Gastrocnemius medialis (tissue), 4 donors: ENCODE measurements around the gene C1orf35. TPM values are rescaled to one million over a fixed set of nuclear protein-coding genes. Genes with fewer than 3 reads are reported as not detected.
"Not testable (repeated sequence)": the region's sequence is repeated elsewhere in the genome, so short reads cannot be mapped to it uniquely, and the experiment has no call there.

Source experiments
- ATAC-seq, 2 donors: fragments of 150-250 bp; one replicate each; pipeline ENCODE4 v1.9.1; 2016
- DNase-seq, 2 donors: peaks; one replicate each; pipeline ENCODE4 v3.0.0-alpha.2; 2019
- H3K27ac ChIP-seq, 4 donors: fragments of 200-600 bp; sonication (generic); 1 replicate in 1 of 4; 2 replicates in 3 of 4; pipeline ENCODE4 v1.5.1; 2016 to 2018; ENCODE audit warnings: mild to moderate bottlenecking in 2 of 4, moderate library complexity in 1 of 4
- H3K27me3 ChIP-seq, 3 donors: fragments of 200-600 bp; sonication (generic) in 2 of 3; 1 replicate in 1 of 3; 2 replicates in 2 of 3; pipeline versions ENCODE4 v1.5.1 to v1.6.0; 2016 to 2019; ENCODE audit warnings: mild to moderate bottlenecking in 1 of 3, moderate library complexity in 1 of 3
- H3K36me3 ChIP-seq, 2 donors: fragments of 200-600 bp; sonication (generic) in 1 of 2; one replicate each; pipeline ENCODE4 v1.5.1; 2017 to 2018
- H3K4me1 ChIP-seq, 2 donors: fragments of 200-600 bp; sonication (generic) in 1 of 2; one replicate each; pipeline ENCODE4 v1.5.1; 2016 to 2017; ENCODE audit warnings: mild to moderate bottlenecking in 2 of 2
- H3K4me3 ChIP-seq, 4 donors: fragments of 200-600 bp; sonication (generic) in 3 of 4; 1 replicate in 1 of 4; 2 replicates in 3 of 4; pipeline ENCODE4 v1.5.1; 2016 to 2019; ENCODE audit warnings: mild to moderate bottlenecking in 2 of 4
- H3K9me3 ChIP-seq, 3 donors: fragments of 200-600 bp; sonication (generic) in 2 of 3; 1 replicate in 1 of 3; 2 replicates in 2 of 3; pipeline ENCODE4 v1.5.1; 2016 to 2019
- POLR2A ChIP-seq, 2 donors: fragments of 450-650 bp; IDR thresholded peaks; one replicate each; pipeline ENCODE4 v1.6.1; 2017; ENCODE audit warnings: antibody characterized with exemption in 2 of 2, mild to moderate bottlenecking in 2 of 2, moderate library complexity in 2 of 2
- in situ Hi-C, 4 donors: fragments of 200-750 bp; cut with MboI; loops; one replicate each; pipeline versions ENCODE4 v1.15.0 to v1.8.0; 2017; ENCODE audit warnings: low sequenced_read_pairs in 4 of 4
- intact Hi-C: fragments of 100-400 bp; cut with DNase I; formaldehyde crosslinking; loops from one replicate; pipeline ENCODE4 v1.15.1; 2023; ENCODE audit warnings: low total_unique reads
- total RNA-seq, 4 donors: library from RNA; depleted of rRNA; stranded (reverse); fragments of >200 nt; gene quantifications; one replicate each; pipeline versions ENCODE4 v1.1.0 to v1.2.3, GENCODE V29; 2016
- TF ChIP-seq, protein P1 (sequence below), 5 experiments: fragments of 450-650 bp in 3 of 5; fragments of 200-600 bp in 2 of 5; sonication (generic) in 2 of 5; IDR thresholded peaks in 4 of 5; conservative IDR thresholded peaks in 1 of 5; 1 replicate in 4 of 5; 2 replicates in 1 of 5; pipeline ENCODE4 v1.5.1; 2016 to 2019; ENCODE audit warnings: antibody characterized with exemption in 5 of 5, mild to moderate bottlenecking in 3 of 5, moderate library complexity in 3 of 5

C1orf35 gene
- total RNA-seq, 4 donors from 2014 or later: 5.9 to 11.0 (median 7.8) TPM

DNA sequence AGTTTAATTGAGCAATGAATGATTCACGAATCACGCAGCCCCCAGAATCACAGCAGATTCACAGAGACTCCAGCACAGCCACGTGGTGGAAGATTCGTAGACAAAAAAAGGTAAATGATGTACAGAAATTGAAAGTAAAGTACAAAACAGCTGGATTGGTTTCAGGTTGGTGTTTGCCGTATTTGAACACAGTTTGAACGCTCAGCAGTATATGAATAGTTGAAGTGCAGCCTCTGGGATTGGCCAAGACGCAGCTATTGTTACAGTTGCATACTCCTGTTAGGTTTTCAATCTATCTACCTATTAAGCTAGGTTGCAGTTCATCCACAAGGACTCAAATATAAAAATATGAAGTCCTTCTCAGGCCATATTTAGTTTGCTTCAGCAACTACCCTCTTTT lies 9.0 kb upstream of the C1orf35 start:
- intact Hi-C loops: no loop called here
- no peak overlapping the region for H3K4me3 ChIP-seq
- H3K27me3 ChIP-seq: no peaks in the 10 kb centered on the region
- no peak for DNase-seq
- H3K4me1 ChIP-seq: peaks cover 14 to 20% of the 10 kb centered on the region in 2 donors
- in situ Hi-C loops: no loop called here
- H3K9me3 ChIP-seq: no peaks in the 10 kb centered on the region
- TF ChIP-seq, protein P1, sequence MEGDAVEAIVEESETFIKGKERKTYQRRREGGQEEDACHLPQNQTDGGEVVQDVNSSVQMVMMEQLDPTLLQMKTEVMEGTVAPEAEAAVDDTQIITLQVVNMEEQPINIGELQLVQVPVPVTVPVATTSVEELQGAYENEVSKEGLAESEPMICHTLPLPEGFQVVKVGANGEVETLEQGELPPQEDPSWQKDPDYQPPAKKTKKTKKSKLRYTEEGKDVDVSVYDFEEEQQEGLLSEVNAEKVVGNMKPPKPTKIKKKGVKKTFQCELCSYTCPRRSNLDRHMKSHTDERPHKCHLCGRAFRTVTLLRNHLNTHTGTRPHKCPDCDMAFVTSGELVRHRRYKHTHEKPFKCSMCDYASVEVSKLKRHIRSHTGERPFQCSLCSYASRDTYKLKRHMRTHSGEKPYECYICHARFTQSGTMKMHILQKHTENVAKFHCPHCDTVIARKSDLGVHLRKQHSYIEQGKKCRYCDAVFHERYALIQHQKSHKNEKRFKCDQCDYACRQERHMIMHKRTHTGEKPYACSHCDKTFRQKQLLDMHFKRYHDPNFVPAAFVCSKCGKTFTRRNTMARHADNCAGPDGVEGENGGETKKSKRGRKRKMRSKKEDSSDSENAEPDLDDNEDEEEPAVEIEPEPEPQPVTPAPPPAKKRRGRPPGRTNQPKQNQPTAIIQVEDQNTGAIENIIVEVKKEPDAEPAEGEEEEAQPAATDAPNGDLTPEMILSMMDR (IDR thresholded peaks at IDR 0.05 in 4 of 5, conservative IDR thresholded peaks at IDR 0.05 in 1 of 5): no peak
- no peak for TF ChIP-seq POLR2A (IDR thresholded peaks at IDR 0.05)
- H3K36me3 ChIP-seq: peaks cover 0 to 1% of the 10 kb centered on the region in 2 donors
- no peak overlapping the region for H3K27ac ChIP-seq
- ATAC-seq: no peak

- H3K27ac ChIP-seq, intact Hi-C loops, H3K9me3 ChIP-seq, ATAC-seq, H3K36me3 ChIP-seq, in situ Hi-C loops, DNase-seq, H3K27me3 ChIP-seq, H3K4me3 ChIP-seq: not testable (repeated sequence)
- H3K4me1 ChIP-seq: peaks cover 14 to 20% of the 10 kb centered on the region in 2 donors
These were observed 8.2 kb upstream of the C1orf35 start for GRCh38 chr1:228111315-228111714.

DNA sequence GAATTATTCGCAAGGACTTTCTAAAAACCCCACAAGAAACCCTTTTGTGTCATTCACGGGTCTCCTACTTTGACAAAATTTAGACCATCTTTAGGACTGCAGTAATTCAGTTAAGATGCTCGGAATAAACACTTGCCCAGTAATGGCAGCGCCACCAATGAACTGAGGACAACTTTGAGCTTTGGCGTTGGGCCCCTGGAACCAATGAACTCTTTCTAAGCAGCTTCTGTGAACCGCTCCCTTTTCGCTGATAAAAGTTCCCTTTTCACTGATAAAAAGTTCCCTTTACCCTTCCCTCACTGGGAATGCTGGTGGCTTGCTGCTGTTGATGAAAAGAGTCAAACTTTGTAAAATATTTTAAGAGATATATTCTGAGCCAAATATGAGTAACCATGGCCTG lies 7.4 kb upstream of the C1orf35 start:
- H3K27ac ChIP-seq: peak overlapping the region in 1 of 4 donors; percentile 92
- no peak for ATAC-seq
- no peaks in the 10 kb centered on the region for H3K27me3 ChIP-seq
- in situ Hi-C loops: no loop called here
- intact Hi-C loops: no loop called here
- no peak overlapping the region for H3K4me3 ChIP-seq
- TF ChIP-seq, protein P1 (IDR thresholded peaks at IDR 0.05 in 4 of 5, conservative IDR thresholded peaks at IDR 0.05 in 1 of 5): no peak
- TF ChIP-seq POLR2A (IDR thresholded peaks at IDR 0.05): no peak
- no peak for DNase-seq
- H3K36me3 ChIP-seq: peaks cover 0 to 17% of the 10 kb centered on the region in 2 donors
- no peaks in the 10 kb centered on the region for H3K9me3 ChIP-seq
- H3K4me1 ChIP-seq: peaks cover 14 to 20% of the 10 kb centered on the region in 2 donors

DNA sequence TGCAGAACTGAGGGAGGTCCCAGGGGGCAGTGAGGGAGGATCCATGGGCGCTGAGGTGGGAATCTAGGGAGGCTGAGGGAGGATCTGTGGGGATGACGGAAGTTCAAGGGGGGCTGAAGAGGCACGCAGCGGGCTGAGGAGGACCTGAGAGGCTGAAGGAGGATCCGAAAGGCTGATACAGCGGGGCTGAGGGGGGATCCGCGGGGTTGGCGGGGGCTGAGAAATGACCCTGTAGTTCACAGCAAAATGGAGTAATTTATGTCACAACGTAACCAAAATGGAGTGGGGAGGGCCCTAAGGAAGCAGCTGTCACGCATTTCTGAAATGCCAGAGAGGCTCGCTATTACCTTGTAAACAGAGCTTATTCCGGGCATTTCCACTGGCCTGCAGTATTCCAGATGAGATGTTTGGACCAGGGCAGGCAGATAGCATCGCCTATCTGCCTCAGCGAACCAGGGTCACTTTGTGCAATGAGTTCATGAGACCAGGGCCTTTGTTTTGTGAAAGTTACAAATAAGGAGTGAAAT lies 6.9 kb upstream of the C1orf35 start:
- peak overlapping the region; percentile 86 to 96 (median 92) for H3K27ac ChIP-seq
- DNase-seq: no peak
- H3K27me3 ChIP-seq: no peaks in the 10 kb centered on the region
- intact Hi-C loops (loop anchor here (1.0 to 10.0 kb wide), 3 partner anchors 30 to 375 kb away; partner anchors contain the start of genes GUK1, RNF187 and TRIM11), in situ Hi-C loops (no loop called here)
- TF ChIP-seq, protein P1 (IDR thresholded peaks at IDR 0.05 in 4 of 5, conservative IDR thresholded peaks at IDR 0.05 in 1 of 5): no peak
- no peak for TF ChIP-seq POLR2A (IDR thresholded peaks at IDR 0.05)
- ATAC-seq: no peak
- H3K4me1 ChIP-seq: peaks cover 14 to 20% of the 10 kb centered on the region in 2 donors
- peak overlapping the region; percentile 73 to 100 (median 79) for H3K4me3 ChIP-seq
- H3K36me3 ChIP-seq: peaks cover 0 to 17% of the 10 kb centered on the region in 2 donors
- no peaks in the 10 kb centered on the region for H3K9me3 ChIP-seq

GRCh38 chr1:228109073-228109961 lies 6.2 kb upstream of the C1orf35 start, which contains the start of gene MRPL55:
Gene MRPL55, minus strand, starts transcription at chr1:228109299. Its CDS starts 1,039 bp downstream, at chr1:228108260.
- DNase-seq (peak; percentile 95 to 98), ATAC-seq (peak; percentile 96)
- intact Hi-C loops (loop anchor here (1.0 to 10.0 kb wide), 3 partner anchors 31 to 375 kb away; partner anchors contain the start of genes GUK1, RNF187 and TRIM11), in situ Hi-C loops (no loop called here)
- TF ChIP-seq POLR2A (IDR thresholded peaks at IDR 0.05): peak; percentile 92 to 95
- TF ChIP-seq, protein P1 (IDR thresholded peaks at IDR 0.05 in 4 of 5, conservative IDR thresholded peaks at IDR 0.05 in 1 of 5): peak in 3 of 5 experiments; percentile 14 to 34 (median 29)
- Histone ChIP-seq H3K36me3 (peaks cover 0 to 17% of the 10 kb centered on the region in 2 donors), H3K4me1 (peaks cover 20% of the 10 kb centered on the region in 2 donors), H3K27me3 (no peaks in the 10 kb centered on the region), H3K27ac (peak within 1 kb of the TSS; percentile 86 to 96 (median 92)), H3K4me3 (peak within 1 kb of the TSS; percentile 73 to 100 (median 79)), H3K9me3 (no peaks in the 10 kb centered on the region)
